ENCODE results near the gene MTHFD1L. TPM values are rescaled to one million over a fixed set of nuclear protein-coding genes. Genes with fewer than 3 reads are reported as not detected.

MTHFD1L gene
- total and polyA plus RNA-seq, 2 of the 4 experiments (the other 2 are of a cell fraction), result 43.5 to 53.2 TPM

DNA sequence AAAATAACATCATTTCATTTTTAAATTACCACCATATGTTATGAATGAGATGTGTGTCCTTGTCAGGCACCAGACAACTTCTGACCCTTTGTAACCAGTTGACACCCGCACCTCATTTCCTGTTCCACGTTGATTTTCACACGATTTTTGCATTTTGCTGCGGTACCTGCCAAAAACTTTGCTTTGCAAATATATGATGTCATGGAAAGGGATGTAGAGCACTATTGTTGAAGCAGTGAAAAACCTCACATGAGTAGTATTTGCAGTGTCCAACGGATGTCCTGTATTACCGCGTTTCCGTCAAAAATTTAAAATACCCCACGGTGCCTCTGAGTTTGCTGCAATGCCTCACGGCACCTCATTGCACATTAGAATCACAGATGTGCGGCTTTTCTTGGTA lies 115.6 kb downstream of the MTHFD1L start:
- Histone ChIP-seq H3K36me3 (ENCODE audit: control insufficient read depth, insufficient read depth, low read length) (peaks cover 32% of the 10 kb centered on the region), H3K4me3 (ENCODE audit: insufficient read depth, low read depth, low read length) (no peak overlapping the region), H3K18ac (ENCODE audit: low read depth, low read length) (no peak overlapping the region), H2BK5ac (ENCODE audit: low read depth, low read length, poor library complexity, severe bottlenecking) (no peak overlapping the region), H3K79me1 (ENCODE audit: low read depth in 1 of 2, low read length in 2 of 2) (peaks cover 4 to 35% of the 10 kb centered on the region in 2 experiments; a peak in 3 of 4 replicates), H3K9me1 (ENCODE audit: insufficient read depth, low read length) (no peaks in the 10 kb centered on the region), H2AK9ac (replicated peaks; ENCODE audit: low read depth, low read length, poor library complexity) (no peak overlapping the region), H3K56ac (ENCODE audit: extremely low read depth, insufficient read depth, low read length) (no peak overlapping the region), H3K4me1 (ENCODE audit: control insufficient read depth, insufficient read depth, low read length) (peaks cover 6% of the 10 kb centered on the region), H3K27ac (ENCODE audit: insufficient read depth, low read length) (no peak overlapping the region), H4K20me1 (ENCODE audit: insufficient read depth, low read length) (no peaks in the 10 kb centered on the region), H4K91ac (ENCODE audit: insufficient read depth, low read depth, low read length) (no peak overlapping the region), H3K23ac (ENCODE audit: low read depth, low read length) (no peak overlapping the region), H2AK5ac (ENCODE audit: low read depth, low read length) (no peak overlapping the region), H4K5ac (ENCODE audit: low read depth, low read length) (no peak overlapping the region), H2AFZ (replicated peaks; ENCODE audit: low read length, poor library complexity) (no peak overlapping the region), H3K9ac (ENCODE audit: low read depth, low read length) (no peak overlapping the region), H3K27me3 (ENCODE audit: control insufficient read depth, insufficient read depth, low read length) (no peaks in the 10 kb centered on the region), H3K14ac (replicated peaks; ENCODE audit: low read depth, low read length) (no peak overlapping the region), H3K4ac (ENCODE audit: low read depth, low read length) (no peak overlapping the region), H2BK20ac (ENCODE audit: low read depth, low read length) (no peak overlapping the region), H3K4me2 (ENCODE audit: low read depth, low read length) (no peak overlapping the region), H2BK15ac (ENCODE audit: low read depth, low read length) (no peak overlapping the region), H3K9me3 (ENCODE audit: control insufficient read depth, insufficient read depth, low read length) (no peaks in the 10 kb centered on the region), H4K8ac (ENCODE audit: low read depth in 2 of 2, low read length in 2 of 2) (no peak overlapping the region), H2BK120ac (ENCODE audit: low read depth, low read length) (no peak overlapping the region)
- WGBS, 2 experiments (ENCODE audit: extremely low coverage in 2 of 2, insufficient read length in 1 of 2), result 88% methylated on average over 8 of the region's 11 CpGs; no CpG with 5 or more reads in 1 of the 2 experiments
- DNase-seq (no peak), ATAC-seq (ENCODE audit: low read depth) (no peak)
- no TSS peak for BruUV-seq (replicated peaks)
- intact Hi-C loops (cut with micrococcal nuclease), result no loop called here
- in situ Hi-C loops (cut with MboI; ENCODE audit: low sequenced_read_pairs), result no loop called here
- dilution Hi-C loops (cut with HindIII; ENCODE audit: low sequenced_read_pairs, unreplicated experiment), result no loop called here
- ChIA-PET CTCF (interaction anchor here (1.2 kb wide), 1 partner anchor 343 kb away, joined by 9 read pairs; no protein-coding TSS in a partner anchor), POLR2A (ENCODE audit: unreplicated experiment) (no interaction called here)
- TF ChIP-seq, protein P1, sequence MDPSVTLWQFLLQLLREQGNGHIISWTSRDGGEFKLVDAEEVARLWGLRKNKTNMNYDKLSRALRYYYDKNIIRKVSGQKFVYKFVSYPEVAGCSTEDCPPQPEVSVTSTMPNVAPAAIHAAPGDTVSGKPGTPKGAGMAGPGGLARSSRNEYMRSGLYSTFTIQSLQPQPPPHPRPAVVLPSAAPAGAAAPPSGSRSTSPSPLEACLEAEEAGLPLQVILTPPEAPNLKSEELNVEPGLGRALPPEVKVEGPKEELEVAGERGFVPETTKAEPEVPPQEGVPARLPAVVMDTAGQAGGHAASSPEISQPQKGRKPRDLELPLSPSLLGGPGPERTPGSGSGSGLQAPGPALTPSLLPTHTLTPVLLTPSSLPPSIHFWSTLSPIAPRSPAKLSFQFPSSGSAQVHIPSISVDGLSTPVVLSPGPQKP (IDR thresholded peaks at IDR 0.05; ENCODE audit: borderline replicate concordance, low read depth, low read length), result no peak
- no peak for TF ChIP-seq MXI1 (IDR thresholded peaks at IDR 0.05; ENCODE audit: borderline replicate concordance, low read depth, low read length)
- no peak for TF ChIP-seq SMC3 (IDR thresholded peaks at IDR 0.05; ENCODE audit: low read depth, low read length)
- TF ChIP-seq, protein P2, sequence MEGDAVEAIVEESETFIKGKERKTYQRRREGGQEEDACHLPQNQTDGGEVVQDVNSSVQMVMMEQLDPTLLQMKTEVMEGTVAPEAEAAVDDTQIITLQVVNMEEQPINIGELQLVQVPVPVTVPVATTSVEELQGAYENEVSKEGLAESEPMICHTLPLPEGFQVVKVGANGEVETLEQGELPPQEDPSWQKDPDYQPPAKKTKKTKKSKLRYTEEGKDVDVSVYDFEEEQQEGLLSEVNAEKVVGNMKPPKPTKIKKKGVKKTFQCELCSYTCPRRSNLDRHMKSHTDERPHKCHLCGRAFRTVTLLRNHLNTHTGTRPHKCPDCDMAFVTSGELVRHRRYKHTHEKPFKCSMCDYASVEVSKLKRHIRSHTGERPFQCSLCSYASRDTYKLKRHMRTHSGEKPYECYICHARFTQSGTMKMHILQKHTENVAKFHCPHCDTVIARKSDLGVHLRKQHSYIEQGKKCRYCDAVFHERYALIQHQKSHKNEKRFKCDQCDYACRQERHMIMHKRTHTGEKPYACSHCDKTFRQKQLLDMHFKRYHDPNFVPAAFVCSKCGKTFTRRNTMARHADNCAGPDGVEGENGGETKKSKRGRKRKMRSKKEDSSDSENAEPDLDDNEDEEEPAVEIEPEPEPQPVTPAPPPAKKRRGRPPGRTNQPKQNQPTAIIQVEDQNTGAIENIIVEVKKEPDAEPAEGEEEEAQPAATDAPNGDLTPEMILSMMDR (conservative IDR thresholded peaks at IDR 0.05; ENCODE audit: low read depth, low read length), result no peak
- no peak for TF ChIP-seq MAZ (IDR thresholded peaks at IDR 0.05; ENCODE audit: borderline replicate concordance, low read depth, low read length)
